PFSK-1 (cell line): ENCODE measurements around the gene PLEKHM3.

Source experiments
- FOXP2 ChIP-seq: optimal IDR thresholded peaks from 2 replicates; pipeline ENCODE3; 2011; ENCODE audit warnings: borderline replicate concordance, control low read depth, inconsistent platforms; ENCODE audit not compliant: insufficient read depth; ENCODE audit errors: extremely low read length, extremely low read depth
- POLR2AphosphoS5 ChIP-seq: IDR thresholded peaks from 2 replicates; pipeline ENCODE4 v1.6.1; 2012; ENCODE audit warnings: low read depth, mild to moderate bottlenecking, control low read depth, low read length, moderate library complexity
- SIN3A ChIP-seq: IDR thresholded peaks from 2 replicates; pipeline ENCODE4 v1.6.1; 2012; ENCODE audit warnings: mild to moderate bottlenecking, low read length, moderate library complexity, borderline replicate concordance; ENCODE audit not compliant: insufficient read depth
- TAF1 ChIP-seq: IDR thresholded peaks from 2 replicates; pipeline ENCODE4 v1.6.1; 2012; ENCODE audit warnings: low read length, control low read depth, borderline replicate concordance; ENCODE audit not compliant: insufficient read depth
- TF ChIP-seq, protein P1 (sequence below), 2 experiments: IDR thresholded peaks; 2 replicates each; pipeline versions ENCODE4 v1.6.1 to v1.8.0; 2011 to 2012; ENCODE audit warnings: low read depth in 2 of 2, low read length in 2 of 2, control low read depth in 1 of 2, inconsistent platforms in 1 of 2, mild to moderate bottlenecking in 1 of 2, moderate library complexity in 1 of 2; ENCODE audit not compliant: insufficient read depth in 1 of 2

DNA sequence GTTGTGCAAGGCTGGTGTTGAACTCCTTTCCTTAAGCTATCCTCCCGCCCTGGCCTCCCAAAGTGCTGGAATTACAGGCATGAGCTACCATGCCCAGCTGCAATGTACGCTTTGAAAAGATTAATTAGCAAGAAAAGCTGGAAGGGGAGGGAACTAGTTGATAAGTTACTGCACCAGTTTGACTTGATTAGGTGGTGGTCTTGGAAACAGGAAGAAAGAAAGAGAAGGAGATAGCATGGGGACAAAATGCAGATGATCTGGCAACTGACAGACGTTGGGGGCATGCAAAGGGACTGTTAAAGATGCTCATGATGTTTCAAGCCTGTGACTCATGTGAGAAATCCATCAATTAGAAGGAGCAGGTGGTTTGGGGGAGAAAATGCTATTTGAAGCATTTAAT lies 68.6 kb downstream of the PLEKHM3 start:
- no peak for TF ChIP-seq POLR2AphosphoS5
- TF ChIP-seq, protein P1, sequence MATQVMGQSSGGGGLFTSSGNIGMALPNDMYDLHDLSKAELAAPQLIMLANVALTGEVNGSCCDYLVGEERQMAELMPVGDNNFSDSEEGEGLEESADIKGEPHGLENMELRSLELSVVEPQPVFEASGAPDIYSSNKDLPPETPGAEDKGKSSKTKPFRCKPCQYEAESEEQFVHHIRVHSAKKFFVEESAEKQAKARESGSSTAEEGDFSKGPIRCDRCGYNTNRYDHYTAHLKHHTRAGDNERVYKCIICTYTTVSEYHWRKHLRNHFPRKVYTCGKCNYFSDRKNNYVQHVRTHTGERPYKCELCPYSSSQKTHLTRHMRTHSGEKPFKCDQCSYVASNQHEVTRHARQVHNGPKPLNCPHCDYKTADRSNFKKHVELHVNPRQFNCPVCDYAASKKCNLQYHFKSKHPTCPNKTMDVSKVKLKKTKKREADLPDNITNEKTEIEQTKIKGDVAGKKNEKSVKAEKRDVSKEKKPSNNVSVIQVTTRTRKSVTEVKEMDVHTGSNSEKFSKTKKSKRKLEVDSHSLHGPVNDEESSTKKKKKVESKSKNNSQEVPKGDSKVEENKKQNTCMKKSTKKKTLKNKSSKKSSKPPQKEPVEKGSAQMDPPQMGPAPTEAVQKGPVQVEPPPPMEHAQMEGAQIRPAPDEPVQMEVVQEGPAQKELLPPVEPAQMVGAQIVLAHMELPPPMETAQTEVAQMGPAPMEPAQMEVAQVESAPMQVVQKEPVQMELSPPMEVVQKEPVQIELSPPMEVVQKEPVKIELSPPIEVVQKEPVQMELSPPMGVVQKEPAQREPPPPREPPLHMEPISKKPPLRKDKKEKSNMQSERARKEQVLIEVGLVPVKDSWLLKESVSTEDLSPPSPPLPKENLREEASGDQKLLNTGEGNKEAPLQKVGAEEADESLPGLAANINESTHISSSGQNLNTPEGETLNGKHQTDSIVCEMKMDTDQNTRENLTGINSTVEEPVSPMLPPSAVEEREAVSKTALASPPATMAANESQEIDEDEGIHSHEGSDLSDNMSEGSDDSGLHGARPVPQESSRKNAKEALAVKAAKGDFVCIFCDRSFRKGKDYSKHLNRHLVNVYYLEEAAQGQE (IDR thresholded peaks at IDR 0.05; ENCODE audit: insufficient read depth in 1 of 2, low read depth in 2 of 2, low read length in 2 of 2), result no peak
- no peak for TF ChIP-seq TAF1
- no peak for TF ChIP-seq SIN3A
- no peak for TF ChIP-seq FOXP2
